Daoy (cell line): ENCODE data around the gene TACR1. TPM values are rescaled to one million over a fixed set of nuclear protein-coding genes. Genes with fewer than 3 reads are reported as not detected.

Source experiments
- DNase-seq: peaks from one replicate; pipeline ENCODE4 v3.0.0-alpha.2; 2015; ENCODE audit warnings: low read depth
- total RNA-seq: library from RNA; depleted of rRNA; stranded (reverse); fragments of >200 nt; shearing (Covaris generic); gene quantifications from 2 replicates; pipeline ENCODE4 v1.2.3, GENCODE V29; 2014; rRNA removed

Gene TACR1
- total RNA-seq, 1 experiment from 2014 or later: not detected

DNA sequence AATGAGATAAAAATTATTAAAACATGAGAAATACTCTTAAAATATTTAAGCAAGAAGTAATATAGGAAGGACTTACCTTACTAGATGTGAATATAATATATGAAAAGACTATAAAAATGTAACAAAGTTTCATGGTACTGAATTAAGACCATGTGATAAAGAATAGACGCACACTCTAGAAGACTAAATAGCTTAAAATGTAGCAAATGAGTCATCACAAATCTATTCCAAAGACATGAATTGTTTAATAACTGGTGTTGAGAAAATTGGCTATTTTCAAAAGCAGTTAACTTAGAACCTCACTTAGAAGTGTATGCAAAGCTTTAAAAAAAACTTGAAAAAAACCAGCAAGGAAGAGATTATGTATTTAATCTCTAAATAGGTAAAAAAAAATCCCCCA is 176.8 kb downstream of the TACR1 start:
- DNase-seq: no peak

DNA sequence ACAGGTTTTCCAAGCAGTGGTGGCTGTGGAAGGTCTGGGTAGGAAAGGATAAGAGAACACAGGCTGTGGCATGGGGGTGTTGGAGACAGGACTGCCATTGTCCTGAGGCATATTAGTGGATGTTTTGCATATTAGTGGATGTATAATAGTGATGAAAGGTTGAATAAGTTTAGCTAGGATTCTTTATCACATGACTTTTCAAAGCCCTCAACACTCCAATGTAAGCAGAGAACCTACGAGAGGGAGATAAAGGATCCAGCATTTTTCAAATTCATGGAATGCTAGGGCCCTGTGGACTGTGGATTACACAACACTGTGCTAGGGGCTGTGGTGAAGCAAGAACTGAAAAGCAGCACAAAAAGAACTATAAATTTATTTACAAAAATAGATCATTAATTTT is 177.6 kb downstream of the TACR1 start:
- no peak for DNase-seq

DNA sequence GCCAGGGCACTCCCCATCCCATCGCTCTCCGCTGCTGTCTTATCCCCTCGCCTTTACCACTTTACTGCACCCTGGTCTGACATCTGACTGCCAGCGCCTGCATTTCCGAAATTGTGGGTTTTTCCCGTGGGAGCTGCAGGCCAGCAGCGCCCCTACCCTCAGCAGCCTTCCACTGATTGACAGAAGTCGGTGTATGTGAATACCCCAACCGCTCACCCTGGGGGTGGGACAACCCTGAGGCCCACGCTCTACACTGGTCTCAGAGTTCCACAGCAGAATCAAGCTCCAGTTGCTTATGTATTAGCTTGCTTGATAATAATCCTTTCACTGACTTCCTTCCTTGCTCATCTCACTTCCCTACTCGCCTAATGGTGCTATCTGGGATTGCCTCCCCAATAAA is 178.8 kb downstream of the TACR1 start:
- DNase-seq: no peak

- no peak for DNase-seq
These were observed 179.5 kb downstream of the TACR1 start for GRCh38 chr2:75019790-75020189.

DNA sequence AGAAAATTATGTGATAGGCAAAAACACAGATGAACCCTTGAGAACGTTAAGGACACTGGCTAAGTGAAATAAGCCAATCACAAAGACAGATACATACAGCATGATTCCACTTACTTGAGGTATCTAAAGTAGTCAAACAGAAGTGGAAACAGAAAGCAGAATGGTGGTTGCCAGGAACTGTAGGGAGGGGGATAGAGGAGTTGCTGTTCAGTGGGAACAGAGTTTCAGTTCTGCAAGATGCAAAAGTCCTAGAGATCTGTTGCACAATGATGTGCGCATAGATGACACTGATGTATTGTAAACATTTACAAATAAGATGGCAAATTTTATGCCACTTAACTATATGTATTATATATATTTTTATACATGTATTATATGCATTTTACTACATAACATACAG is 181.2 kb downstream of the TACR1 start:
- DNase-seq: no peak

DNA sequence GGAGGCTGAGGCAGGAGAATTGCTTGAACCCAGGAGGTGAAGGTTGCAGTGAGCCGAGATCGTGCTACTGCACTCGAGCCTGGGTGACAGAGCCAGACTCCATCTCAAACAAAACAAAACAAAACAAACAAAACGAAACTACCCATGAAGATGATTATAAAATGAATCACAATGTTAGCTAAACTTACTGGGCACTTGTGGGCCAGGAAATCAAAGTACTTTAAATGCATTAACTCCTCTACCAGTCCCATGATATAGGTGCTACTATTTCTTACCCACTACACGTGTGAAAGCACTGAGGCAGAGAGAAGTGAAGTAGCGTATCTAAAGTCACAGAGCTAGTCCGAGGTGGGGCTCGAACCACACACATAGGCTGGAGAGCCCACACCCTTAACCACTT is 187.2 kb downstream of the TACR1 start:
- DNase-seq: no peak

- no peak for DNase-seq
These were observed 188.7 kb downstream of the TACR1 start for GRCh38 chr2:75010571-75010970.

- no peak for DNase-seq
These were observed 191.5 kb downstream of the TACR1 start for GRCh38 chr2:75007819-75008218.

- no peak for DNase-seq
These were observed 192.3 kb downstream of the TACR1 start for GRCh38 chr2:75007061-75007460.

DNA sequence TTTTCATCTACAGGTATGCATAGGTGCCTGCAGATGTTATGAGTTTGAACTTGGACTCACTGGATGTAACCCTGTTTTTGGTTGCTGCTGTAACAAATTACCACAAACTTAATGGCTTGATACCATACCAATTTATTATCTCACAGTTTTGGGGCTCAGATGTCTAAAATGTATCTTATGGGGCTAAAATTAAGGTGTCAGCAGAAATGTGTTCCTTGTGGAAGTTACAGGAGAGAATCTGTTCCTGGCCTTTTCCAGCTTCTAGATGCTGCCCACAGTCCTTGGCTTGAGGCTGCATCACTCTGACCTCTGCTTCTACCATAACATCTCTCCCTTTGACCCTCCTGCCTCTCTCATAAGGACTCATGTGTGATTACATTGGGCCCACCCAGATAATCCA is 193.3 kb downstream of the TACR1 start:
- no peak for DNase-seq

DNA sequence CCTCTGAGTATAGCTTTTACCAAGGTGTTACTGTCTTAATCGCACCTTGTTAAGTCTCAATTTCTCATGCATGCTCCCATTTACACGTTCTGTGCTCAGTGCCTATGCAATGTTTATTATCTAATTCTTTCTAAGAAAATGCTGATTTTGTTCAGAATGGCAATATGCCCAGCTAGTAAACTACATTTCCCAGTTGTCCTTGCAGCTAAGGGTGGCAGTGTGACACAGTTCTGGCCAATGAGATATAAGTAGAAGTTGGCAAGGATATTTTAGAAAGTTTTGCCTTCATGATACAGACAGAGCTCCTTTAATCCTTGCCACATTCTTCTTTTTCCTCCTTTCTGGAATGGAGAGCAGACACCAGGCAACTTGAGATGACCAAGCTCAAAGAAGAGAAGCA is 195.5 kb downstream of the TACR1 start:
- no peak for DNase-seq

GRCh38 chr2:75003276-75003675 is 196.0 kb downstream of the TACR1 start:
- DNase-seq: no peak

GRCh38 chr2:75002007-75002406 is 197.3 kb downstream of the TACR1 start:
- DNase-seq: no peak

DNA sequence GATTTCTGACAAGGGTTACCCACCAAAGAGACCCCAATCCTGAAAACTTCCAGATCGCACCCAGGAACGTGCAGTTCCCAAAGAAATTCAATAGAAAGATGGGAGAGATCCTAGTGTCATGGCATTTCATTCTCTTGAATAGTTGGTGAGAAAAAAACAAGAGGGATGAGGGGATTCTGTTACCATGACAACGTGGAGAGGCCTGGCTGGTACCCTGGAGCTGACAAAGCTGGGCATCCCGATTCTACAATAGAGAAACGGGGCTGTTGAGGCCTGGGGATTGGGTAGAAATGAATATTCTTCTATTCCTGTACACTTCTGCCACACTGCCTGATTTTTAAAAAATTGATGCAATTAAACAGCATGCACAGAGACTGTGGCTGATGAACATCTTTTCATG is 199.9 kb downstream of the TACR1 start:
- DNase-seq: no peak

Other genes starting within 250 kb of the TACR1 start
- 31.8 and 46.5 TPM in 2 replicates for gene POLE4, start 240.9 kb downstream of the TACR1 start, total RNA-seq